ENCODE data around the gene CETP.

GRCh38 chr16:56950051-56950450 lies 11.7 kb upstream of the CETP start:
- TF ChIP-seq NFIC (IDR thresholded peaks at IDR 0.05; ENCODE audit: low read length) (no peak), ZNF431 (CRISPR knock-in tag; IDR thresholded peaks at IDR 0.05; ENCODE audit: borderline replicate concordance, low read depth) (no peak), SIN3A (IDR thresholded peaks at IDR 0.05; ENCODE audit: borderline replicate concordance, low read depth, low read length) (no peak), KLF9 (CRISPR knock-in tag; IDR thresholded peaks at IDR 0.05; ENCODE audit: low read depth) (no peak), STAT5B (CRISPR knock-in tag; IDR thresholded peaks at IDR 0.05) (no peak), KLF16 (CRISPR knock-in tag; IDR thresholded peaks at IDR 0.05) (no peak), REST (IDR thresholded peaks at IDR 0.05; ENCODE audit: borderline replicate concordance in 1 of 2, low read depth in 1 of 2, low read length in 2 of 2) (no peak), POLR2A (IDR thresholded peaks at IDR 0.05; ENCODE audit: insufficient read depth in 1 of 2, low read depth in 2 of 2, low read length in 2 of 2) (no peak)
